RCC 7860 (cell line): ENCODE data around the gene ECT2L.
"Not testable (repeated sequence)": the region's sequence is repeated elsewhere in the genome, so short reads cannot be mapped to it uniquely, and the experiment has no call there.

ENCODE experiments used
- DNase-seq: peaks from one replicate; pipeline ENCODE4 v3.0.0-alpha.2; 2015; ENCODE audit warnings: low spot score
- FAIRE-seq: peaks from 2 replicates; lab custom pipeline; 2012; peaks lifted over from hg19 to GRCh38; lab: Jason Lieb, UNC

The ECT2L gene

GRCh38 chr6:138923561-138923960, 127.7 kb downstream of the ECT2L start:
- FAIRE-seq (no peak), DNase-seq (no peak)

GRCh38 chr6:138925806-138926205, 129.9 kb downstream of the ECT2L start:
- FAIRE-seq (no peak), DNase-seq (no peak)

GRCh38 chr6:138926579-138926978, 130.7 kb downstream of the ECT2L start:
- FAIRE-seq (no peak), DNase-seq (no peak)

- DNase-seq (no peak), FAIRE-seq (no peak)
These were observed 135.8 kb downstream of the ECT2L start for GRCh38 chr6:138931660-138932059.

GRCh38 chr6:138936873-138937272, 141.0 kb downstream of the ECT2L start:
- not testable (repeated sequence) for DNase-seq, FAIRE-seq

- FAIRE-seq (no peak), DNase-seq (no peak)
These were observed 147.3 kb downstream of the ECT2L start for GRCh38 chr6:138943089-138943625.

- DNase-seq, result peak; percentile 38
- FAIRE-seq, result peak; percentile 69
These were observed 148.5 kb downstream of the ECT2L start for GRCh38 chr6:138944412-138944811.

- no peak for FAIRE-seq
- no peak for DNase-seq
These were observed 149.5 kb downstream of the ECT2L start for GRCh38 chr6:138945354-138945753.

GRCh38 chr6:138948004-138948403, 152.1 kb downstream of the ECT2L start:
- no peak for DNase-seq
- no peak for FAIRE-seq

GRCh38 chr6:138948546-138949179, 152.8 kb downstream of the ECT2L start:
- no peak for DNase-seq
- no peak for FAIRE-seq

- no peak for DNase-seq
- FAIRE-seq, result peak; percentile 20
These were observed 157.6 kb downstream of the ECT2L start for GRCh38 chr6:138953451-138953850.
